ACHN (cell line): ENCODE data around the gene TBX4.
"Not testable (repeated sequence)": the region's sequence is repeated elsewhere in the genome, so short reads cannot be mapped to it uniquely, and the experiment has no call there.

ENCODE experiments used
- DNase-seq: peaks from one replicate; pipeline ENCODE4 v3.0.0-alpha.2; 2015
- in situ Hi-C: cut with HindIII; loops from 2 replicates; pipeline ENCODE4 v1.10.0; 2017; ENCODE audit warnings: low sequenced_read_pairs, low pct_ligation_motif_present, low pct_unique_long_range_greater_than_20kb

Gene TBX4

DNA sequence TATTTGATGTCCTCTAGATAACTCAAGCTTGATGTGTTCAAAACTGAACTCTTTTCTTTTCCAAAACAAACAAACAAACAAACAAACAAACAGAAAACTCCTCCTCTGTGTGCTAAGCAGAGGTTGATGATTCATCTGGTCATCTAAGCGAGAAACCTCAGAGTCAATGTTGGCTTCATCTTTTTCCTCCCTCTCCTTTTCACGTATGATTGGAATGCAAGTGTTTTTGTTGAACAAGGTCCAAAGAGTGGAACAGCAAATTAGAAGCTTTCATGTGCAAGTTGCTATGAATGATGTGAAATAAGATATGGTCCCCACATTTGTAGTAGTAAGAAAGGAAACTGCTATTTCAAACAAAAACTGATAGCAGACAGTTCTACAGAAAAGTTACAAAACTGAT, 52.5 kb downstream of the TBX4 start:
- in situ Hi-C loops, result no loop called here
- peak; percentile 87 for DNase-seq

- in situ Hi-C loops, result no loop called here
- no peak for DNase-seq
These were observed 53.8 kb downstream of the TBX4 start for GRCh38 chr17:61505846-61506627.

DNA sequence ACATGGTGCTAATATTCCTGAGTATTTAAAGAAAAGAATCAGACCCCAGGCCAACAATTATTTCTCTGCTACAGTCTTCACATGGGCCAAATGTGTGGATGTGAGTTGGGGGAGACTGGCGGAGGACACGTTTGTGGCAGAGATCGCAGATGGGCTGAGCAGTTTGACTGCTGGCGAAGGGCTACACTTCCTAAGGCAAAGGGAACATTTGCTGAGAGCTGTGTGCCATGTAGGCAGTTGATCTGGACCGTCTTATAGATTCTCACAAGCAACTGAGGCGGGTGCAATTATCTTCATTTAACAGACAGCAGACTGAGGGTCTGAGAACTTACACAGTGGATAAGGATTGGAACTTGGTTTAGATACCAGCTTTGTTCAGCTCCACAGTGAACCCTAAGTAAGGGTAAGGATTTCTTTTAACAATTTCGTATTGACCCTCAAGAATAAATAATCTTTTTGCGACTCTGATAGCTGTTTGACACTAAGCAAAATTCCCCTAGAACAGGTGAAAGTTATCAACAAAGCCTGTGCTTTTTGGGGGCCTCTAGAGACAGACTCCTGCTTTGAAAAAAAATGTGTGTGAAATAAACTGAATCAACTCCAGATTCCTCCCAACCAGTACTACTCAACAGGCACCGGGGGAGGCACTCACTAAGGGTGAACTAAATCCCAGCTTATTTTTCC, 55.3 kb downstream of the TBX4 start:
- DNase-seq, result no peak
- in situ Hi-C loops, result no loop called here

DNA sequence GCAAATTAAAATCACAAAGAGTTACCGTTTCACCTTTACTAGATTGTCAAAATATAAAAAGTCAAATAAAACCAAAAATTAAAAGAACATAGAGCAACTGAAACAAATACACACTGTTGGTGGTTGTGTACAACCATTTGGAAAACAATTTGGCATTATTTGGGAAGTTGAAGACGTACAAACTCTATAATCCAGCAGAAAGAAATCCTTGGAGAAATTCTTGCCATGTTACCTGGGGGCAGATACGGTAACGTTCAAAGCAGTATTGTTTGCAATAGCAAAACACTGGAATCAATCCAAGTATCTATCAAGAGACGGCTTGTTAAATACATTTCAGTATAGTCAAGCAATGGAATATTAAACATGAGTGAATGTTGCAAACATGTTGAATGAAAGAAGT, 56.7 kb downstream of the TBX4 start:
- DNase-seq, result no peak
- in situ Hi-C loops, result no loop called here

DNA sequence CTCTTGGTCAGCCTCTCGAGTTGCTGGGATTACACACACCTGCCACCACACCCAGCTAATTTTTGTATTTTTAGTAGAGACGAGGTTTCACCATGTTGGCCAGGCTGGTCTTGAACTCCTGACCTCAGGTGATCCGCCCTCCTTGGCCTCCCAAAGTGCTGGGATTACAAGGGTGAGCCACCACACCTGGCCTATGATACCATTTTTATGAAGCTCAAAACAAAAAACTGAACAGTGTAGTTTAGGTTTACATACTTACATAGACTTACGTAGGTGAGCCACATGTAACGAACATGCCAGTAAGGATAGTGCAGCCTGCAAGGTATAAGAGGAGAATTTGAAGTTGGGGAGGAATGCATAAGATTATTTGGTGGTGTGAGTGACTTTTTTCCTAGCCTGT, 57.2 kb downstream of the TBX4 start:
- in situ Hi-C loops, DNase-seq: not testable (repeated sequence)

DNA sequence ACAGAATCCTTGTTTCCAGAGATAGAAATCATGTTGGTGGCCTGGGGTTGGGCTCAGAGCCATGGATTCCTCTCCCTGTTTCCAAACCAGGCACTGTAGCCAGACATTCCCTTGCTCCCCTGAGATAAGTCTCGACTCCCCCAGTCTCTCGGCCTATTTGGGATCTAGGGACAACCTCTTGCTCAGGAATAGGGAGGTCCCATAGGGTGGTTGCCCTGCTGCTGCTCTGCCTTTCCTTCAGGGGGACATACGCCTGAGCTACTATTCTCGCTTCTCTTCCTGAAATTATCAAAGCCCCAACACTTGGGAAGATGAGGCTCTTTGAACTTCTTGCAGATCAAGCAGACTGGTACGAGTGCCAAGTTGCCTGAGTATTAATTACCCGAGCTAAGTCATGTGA, 58.0 kb downstream of the TBX4 start:
- DNase-seq, result no peak
- in situ Hi-C loops, result no loop called here

- in situ Hi-C loops, result no loop called here
These were observed 58.8 kb downstream of the TBX4 start for GRCh38 chr17:61510991-61511390.

GRCh38 chr17:61511480-61512182, 59.4 kb downstream of the TBX4 start:
- in situ Hi-C loops, result no loop called here

More at GRCh38 chr17:61510991-61511390, 58.8 kb downstream of the TBX4 start:
- DNase-seq, result no peak

DNA sequence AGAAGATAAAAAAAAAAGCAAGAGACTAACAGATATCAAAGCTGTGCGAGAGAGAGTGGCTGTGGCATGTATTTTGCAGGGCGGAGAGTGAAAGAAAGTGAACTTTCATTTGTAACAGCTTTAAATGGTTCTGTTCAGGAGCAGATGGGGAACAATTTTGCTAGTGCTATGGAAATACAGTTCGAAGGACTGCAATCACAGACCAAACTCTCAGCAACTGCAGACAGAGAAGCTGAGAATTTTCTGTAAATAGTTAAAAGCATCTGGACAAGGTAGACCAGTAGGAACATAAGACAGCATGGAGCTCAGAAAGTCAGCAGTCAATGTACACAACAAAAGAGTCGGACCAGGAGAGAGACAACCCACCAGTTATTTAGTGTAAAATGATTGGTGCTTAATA, 62.3 kb downstream of the TBX4 start:
- in situ Hi-C loops, result no loop called here
- DNase-seq, result no peak

More at GRCh38 chr17:61511480-61512182, 59.4 kb downstream of the TBX4 start:
- DNase-seq, result no peak

GRCh38 chr17:61517265-61517664, 65.0 kb downstream of the TBX4 start:
- DNase-seq, result no peak
- in situ Hi-C loops, result no loop called here

- in situ Hi-C loops, result no loop called here
- no peak for DNase-seq
These were observed 65.8 kb downstream of the TBX4 start for GRCh38 chr17:61517843-61518606.

DNA sequence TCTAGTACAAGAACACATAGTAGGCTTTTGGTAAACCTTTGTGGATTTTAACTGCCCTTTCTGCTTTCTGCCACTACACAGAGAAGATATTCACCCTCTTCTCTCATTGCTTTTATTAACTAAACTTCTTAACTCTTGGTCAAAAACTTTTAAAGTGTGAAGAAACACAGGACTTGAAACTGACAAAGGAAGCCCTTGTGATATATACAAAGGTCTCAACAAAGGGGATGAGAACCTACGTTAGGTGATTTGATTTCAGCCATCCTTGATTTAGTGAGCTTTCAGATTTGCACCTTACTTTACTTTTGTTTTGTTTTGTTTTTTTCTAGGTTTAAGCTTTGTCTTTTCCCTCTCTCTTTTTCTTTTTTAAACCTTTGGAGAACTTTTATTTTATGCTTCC, 66.9 kb downstream of the TBX4 start:
- in situ Hi-C loops, result no loop called here
- DNase-seq, result no peak

DNA sequence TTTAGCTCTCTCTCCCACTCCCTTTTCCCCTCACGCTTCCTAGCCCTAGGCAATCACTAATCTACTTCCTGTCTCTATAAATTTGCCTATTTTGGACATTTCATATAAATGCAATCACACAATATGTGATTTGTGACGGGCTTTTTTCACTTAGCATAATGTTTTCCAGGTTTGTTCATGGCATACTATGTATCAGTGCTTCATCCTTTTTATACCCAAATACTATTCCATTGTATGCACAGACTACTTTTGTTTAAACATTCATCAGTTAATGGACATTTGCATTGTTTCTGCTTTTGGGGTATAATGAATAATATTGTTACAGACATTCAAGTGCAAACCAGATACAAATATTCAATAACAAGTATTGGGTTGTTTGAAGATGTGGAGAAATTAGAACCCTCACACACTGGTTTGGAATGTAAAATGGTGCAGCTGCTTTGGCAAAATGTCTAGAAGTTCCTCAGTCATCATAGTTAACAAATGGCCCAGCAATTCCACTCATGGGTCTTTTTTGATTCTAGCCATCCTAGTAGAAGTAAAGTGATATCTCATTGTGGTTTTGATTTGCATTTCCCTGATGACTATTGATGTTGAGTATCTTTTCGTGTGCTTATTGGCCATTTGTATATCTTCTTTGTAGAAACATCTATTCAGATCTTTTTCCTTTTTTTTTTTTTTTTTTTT, 67.7 kb downstream of the TBX4 start:
- DNase-seq, result no peak
- in situ Hi-C loops, result no loop called here

GRCh38 chr17:61520897-61521296, 68.7 kb downstream of the TBX4 start:
- no peak for DNase-seq
- in situ Hi-C loops, result no loop called here

DNA sequence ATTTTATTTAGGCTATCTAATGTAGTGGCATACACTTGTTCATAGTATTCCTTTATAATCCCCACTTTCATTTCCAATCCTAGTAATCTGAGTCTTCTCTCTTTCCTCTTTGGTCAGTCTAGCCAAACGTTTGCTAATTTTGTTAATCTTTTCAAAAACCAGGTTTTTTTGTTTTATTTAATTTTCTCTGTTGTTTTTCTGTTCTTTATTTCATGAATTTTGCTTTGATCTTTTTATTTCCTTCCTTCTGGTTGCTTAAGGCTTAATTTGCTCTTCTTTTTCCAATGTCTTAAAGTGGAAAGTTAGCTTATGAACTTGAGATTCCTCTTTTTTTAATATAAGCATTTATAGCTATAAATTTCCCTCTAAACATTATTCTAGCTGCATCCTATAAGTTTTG, 69.9 kb downstream of the TBX4 start:
- no peak for DNase-seq
- in situ Hi-C loops, result no loop called here

DNA sequence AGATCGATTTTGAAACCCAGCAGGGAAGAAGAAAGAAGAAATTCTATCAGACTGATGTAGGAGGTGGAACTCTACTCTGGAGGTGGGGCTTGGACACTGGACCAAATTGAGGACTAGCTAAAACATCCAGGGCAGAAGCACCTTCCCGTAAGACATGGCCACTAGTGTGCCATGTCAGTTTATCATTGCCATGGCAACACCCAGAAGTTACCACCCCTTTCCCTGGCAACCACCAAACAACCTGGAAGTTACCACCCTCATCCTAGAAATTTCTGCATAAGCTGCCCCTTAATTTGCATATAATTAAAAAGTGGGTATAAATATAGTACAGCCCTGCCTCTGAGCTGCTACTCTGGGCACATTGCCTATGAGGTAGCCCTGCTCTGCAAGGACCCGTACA, 72.1 kb downstream of the TBX4 start:
- DNase-seq, result no peak
- in situ Hi-C loops, result no loop called here

GRCh38 chr17:61527441-61527840, 75.2 kb downstream of the TBX4 start:
- DNase-seq, in situ Hi-C loops: not testable (repeated sequence)

DNA sequence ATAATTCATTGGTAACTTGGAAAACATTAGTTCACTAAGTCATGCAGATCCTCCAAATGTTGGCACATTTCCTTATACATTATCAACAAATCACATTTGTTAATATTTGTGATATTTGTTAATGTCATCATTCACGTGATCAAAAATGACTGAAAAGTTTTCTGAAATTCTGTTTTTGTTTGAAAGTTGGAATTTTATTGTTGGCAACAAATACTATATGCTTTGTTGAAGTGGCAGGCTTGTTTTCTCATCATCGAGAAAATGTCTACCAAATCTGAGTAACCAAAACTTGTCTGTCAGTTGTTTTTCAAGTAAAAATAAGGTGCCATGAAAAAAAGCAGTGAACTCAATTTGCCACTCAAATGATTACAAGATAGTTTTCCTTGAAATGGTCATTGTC, 75.9 kb downstream of the TBX4 start:
- no peak for DNase-seq
- in situ Hi-C loops, result no loop called here
